HepG2 (cell line): ENCODE data around the gene ALDH9A1. TPM values are rescaled to one million over a fixed set of nuclear protein-coding genes. Genes with fewer than 3 reads are reported as not detected.

ENCODE experiments used
- ATM ChIP-seq: fragments of 450-650 bp; IDR thresholded peaks from 2 replicates; pipeline ENCODE4 v1.7.1; 2017; ENCODE audit warnings: mild to moderate bottlenecking, borderline replicate concordance
- CTCF ChIP-seq: sonication (generic); formaldehyde crosslinking; IDR thresholded peaks from 2 replicates; pipeline ENCODE4 v1.5.0; 2020; ENCODE audit warnings: mild to moderate bottlenecking, missing genetic modification reagents, moderate library complexity
- FIP1L1 ChIP-seq: fragments of 200-400 bp; formaldehyde crosslinking; IDR thresholded peaks from 2 replicates; pipeline ENCODE4 v1.6.1; 2018; ENCODE audit warnings: low read depth, mild to moderate bottlenecking, low read length, moderate library complexity, borderline replicate concordance; ENCODE audit not compliant: insufficient read depth
- GATAD1 ChIP-seq: IDR thresholded peaks from 2 replicates; pipeline ENCODE4 v1.6.1; 2016; ENCODE audit warnings: missing genetic modification reagents, missing compliant biosample characterization
- HNF4G ChIP-seq, 2 experiments: sonication (generic) in 1 of 2; formaldehyde crosslinking in 1 of 2; IDR thresholded peaks; 2 replicates each; pipeline versions ENCODE4 v1.4.0 to v1.6.1; 2011 to 2020; ENCODE audit warnings: borderline replicate concordance in 2 of 2, low read depth in 2 of 2, mild to moderate bottlenecking in 2 of 2, low read length in 1 of 2, missing genetic modification reagents in 1 of 2, moderate library complexity in 1 of 2
- HOXA9 ChIP-seq: sonication (generic); formaldehyde crosslinking; IDR thresholded peaks from 2 replicates; pipeline ENCODE4 v1.8.1; 2022; ENCODE audit warnings: missing genetic modification reagents, mild to moderate bottlenecking, moderate library complexity, borderline replicate concordance
- KLF15 ChIP-seq: sonication (generic); formaldehyde crosslinking; IDR thresholded peaks from 2 replicates; pipeline ENCODE4 v1.8.1; 2023; ENCODE audit warnings: borderline replicate concordance, mild to moderate bottlenecking, inconsistent platforms, missing genetic modification reagents, mixed read lengths
- SMARCC2 ChIP-seq: fragments of 450-650 bp; IDR thresholded peaks from 2 replicates; pipeline ENCODE4 v1.6.1; 2017; ENCODE audit warnings: antibody characterized with exemption, mild to moderate bottlenecking
- ZBTB3 ChIP-seq: sonication (generic); formaldehyde crosslinking; IDR thresholded peaks from 2 replicates; pipeline ENCODE4 v1.4.0; 2020; ENCODE audit warnings: low read depth, mild to moderate bottlenecking, moderate library complexity, missing genetic modification reagents, borderline replicate concordance
- ZNF205 ChIP-seq: IDR thresholded peaks from 2 replicates; pipeline ENCODE4 v1.6.1; 2018; ENCODE audit warnings: missing biosample characterization, missing genetic modification reagents
- ZNF546 ChIP-seq: sonication (generic); formaldehyde crosslinking; conservative IDR thresholded peaks from 2 replicates; pipeline ENCODE4 v1.8.1; 2023; ENCODE audit warnings: mild to moderate bottlenecking, missing genetic modification reagents
- ZNF572 ChIP-seq: sonication (generic); formaldehyde crosslinking; IDR thresholded peaks from 2 replicates; pipeline ENCODE4 v1.5.1; 2020; ENCODE audit warnings: mild to moderate bottlenecking, missing genetic modification reagents
- ZNF7 ChIP-seq: IDR thresholded peaks from 2 replicates; pipeline ENCODE4 v1.6.1; 2016; ENCODE audit warnings: missing biosample characterization, missing genetic modification reagents
- ZNF777 ChIP-seq: sonication (generic); formaldehyde crosslinking; IDR thresholded peaks from 2 replicates; pipeline ENCODE4 v1.4.0; 2020; ENCODE audit warnings: missing genetic modification reagents
- polyA plus RNA-seq, 8 experiments: library from polyadenylated mRNA; depleted of rRNA in 3 of 8; stranded (reverse) in 7 of 8; unstranded in 1 of 8; fragments of >200 nt; fragmentation: Illumina TruSeq in 4 of 8; extraction: Trizol in 4 of 8; gene quantifications; 2 replicates each; pipeline versions ENCODE4 v1.2.1 to v1.2.3, GENCODE V29; 2011 to 2016; ENCODE audit warnings: low read depth in 4 of 8, missing spikeins in 1 of 8, mixed read lengths in 1 of 8; ENCODE audit not compliant: insufficient read depth in 1 of 8
- total RNA-seq, 5 experiments: library from RNA; depleted of rRNA; stranded (reverse); fragments of >200 nt; fragmentation: Illumina TruSeq; extraction: Trizol; gene quantifications; 2 replicates each; pipeline ENCODE4 v1.2.3, GENCODE V29; 2016; ENCODE audit warnings: low read depth in 1 of 5
- TF ChIP-seq, protein P1 (sequence below), 2 experiments: fragments of 450-650 bp in 1 of 2; sonication (generic) in 1 of 2; formaldehyde crosslinking in 1 of 2; IDR thresholded peaks; 2 replicates each; pipeline versions ENCODE4 v1.6.1 to v1.8.0; 2016 to 2022; ENCODE audit warnings: antibody characterized with exemption in 1 of 2, mild to moderate bottlenecking in 1 of 2, missing genetic modification reagents in 1 of 2
- TF ChIP-seq, protein P2 (sequence below): sonication (generic); formaldehyde crosslinking; IDR thresholded peaks from 2 replicates; pipeline ENCODE4 v1.5.1; 2020; ENCODE audit warnings: missing genetic modification reagents, mild to moderate bottlenecking, borderline replicate concordance

ALDH9A1 gene
- total and polyA plus RNA-seq, 2 of the 13 experiments (the other 11 are each of a cell fraction or from before 2014, with no cell fraction given): 27.5 to 38.5 TPM

GRCh38 chr1:165630629-165631341, 67.6 kb downstream of the ALDH9A1 start, which contains the start of gene MGST3 (continued):
- TF ChIP-seq, protein P1, sequence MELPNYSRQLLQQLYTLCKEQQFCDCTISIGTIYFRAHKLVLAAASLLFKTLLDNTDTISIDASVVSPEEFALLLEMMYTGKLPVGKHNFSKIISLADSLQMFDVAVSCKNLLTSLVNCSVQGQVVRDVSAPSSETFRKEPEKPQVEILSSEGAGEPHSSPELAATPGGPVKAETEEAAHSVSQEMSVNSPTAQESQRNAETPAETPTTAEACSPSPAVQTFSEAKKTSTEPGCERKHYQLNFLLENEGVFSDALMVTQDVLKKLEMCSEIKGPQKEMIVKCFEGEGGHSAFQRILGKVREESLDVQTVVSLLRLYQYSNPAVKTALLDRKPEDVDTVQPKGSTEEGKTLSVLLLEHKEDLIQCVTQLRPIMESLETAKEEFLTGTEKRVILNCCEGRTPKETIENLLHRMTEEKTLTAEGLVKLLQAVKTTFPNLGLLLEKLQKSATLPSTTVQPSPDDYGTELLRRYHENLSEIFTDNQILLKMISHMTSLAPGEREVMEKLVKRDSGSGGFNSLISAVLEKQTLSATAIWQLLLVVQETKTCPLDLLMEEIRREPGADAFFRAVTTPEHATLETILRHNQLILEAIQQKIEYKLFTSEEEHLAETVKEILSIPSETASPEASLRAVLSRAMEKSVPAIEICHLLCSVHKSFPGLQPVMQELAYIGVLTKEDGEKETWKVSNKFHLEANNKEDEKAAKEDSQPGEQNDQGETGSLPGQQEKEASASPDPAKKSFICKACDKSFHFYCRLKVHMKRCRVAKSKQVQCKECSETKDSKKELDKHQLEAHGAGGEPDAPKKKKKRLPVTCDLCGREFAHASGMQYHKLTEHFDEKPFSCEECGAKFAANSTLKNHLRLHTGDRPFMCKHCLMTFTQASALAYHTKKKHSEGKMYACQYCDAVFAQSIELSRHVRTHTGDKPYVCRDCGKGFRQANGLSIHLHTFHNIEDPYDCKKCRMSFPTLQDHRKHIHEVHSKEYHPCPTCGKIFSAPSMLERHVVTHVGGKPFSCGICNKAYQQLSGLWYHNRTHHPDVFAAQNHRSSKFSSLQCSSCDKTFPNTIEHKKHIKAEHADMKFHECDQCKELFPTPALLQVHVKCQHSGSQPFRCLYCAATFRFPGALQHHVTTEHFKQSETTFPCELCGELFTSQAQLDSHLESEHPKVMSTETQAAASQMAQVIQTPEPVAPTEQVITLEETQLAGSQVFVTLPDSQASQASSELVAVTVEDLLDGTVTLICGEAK (IDR thresholded peaks at IDR 0.05): no peak
- TF ChIP-seq, protein P1 (CRISPR knock-in tag; IDR thresholded peaks at IDR 0.05): peak; percentile 53; the same call in 1 of the 2 replicates
- TF ChIP-seq ZNF777 (CRISPR knock-in tag): peak; percentile 71
- TF ChIP-seq KLF15: no peak
- 0 out of 2 replicates have a peak, but pooled peaks have one; percentile 6 for TF ChIP-seq HNF4G (IDR thresholded peaks at IDR 0.05; ENCODE audit: borderline replicate concordance, low read depth, low read length)
- TF ChIP-seq HNF4G (CRISPR knock-in tag; IDR thresholded peaks at IDR 0.05; ENCODE audit: borderline replicate concordance, low read depth): no peak
- peak; percentile 58; the same call in 1 of the 2 replicates for TF ChIP-seq HOXA9 (CRISPR knock-in tag)
- TF ChIP-seq FIP1L1: no peak
- TF ChIP-seq, protein P2, sequence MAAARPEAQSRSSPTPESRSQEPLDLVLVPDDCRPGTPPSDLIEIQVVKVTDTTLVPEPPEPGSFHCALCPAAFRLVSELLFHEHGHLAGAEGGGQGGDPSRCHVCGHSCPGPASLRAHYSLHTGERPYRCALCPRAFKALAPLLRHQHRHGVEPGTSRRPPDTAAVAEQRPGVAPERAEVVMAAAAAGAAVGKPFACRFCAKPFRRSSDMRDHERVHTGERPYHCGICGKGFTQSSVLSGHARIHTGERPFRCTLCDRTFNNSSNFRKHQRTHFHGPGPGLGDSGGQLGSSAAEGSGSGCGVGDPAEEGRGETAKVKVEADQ (CRISPR knock-in tag): peak; percentile 64; the same call in 1 of the 2 replicates
- no peak for TF ChIP-seq ZNF572 (CRISPR knock-in tag)
- peak; percentile 99 for TF ChIP-seq ZNF205
- TF ChIP-seq CTCF (CRISPR knock-in tag): no peak
- no peak for TF ChIP-seq ATM
- peak; percentile 79 for TF ChIP-seq GATAD1 (CRISPR knock-in tag)
- TF ChIP-seq ZNF7: no peak
- no peak for TF ChIP-seq SMARCC2
- TF ChIP-seq ZBTB3 (CRISPR knock-in tag): no peak
- no peak for TF ChIP-seq ZNF546 (CRISPR knock-in tag)
